PC-3 (cell line): ENCODE results near the gene IGFBP6. TPM values are rescaled to one million over a fixed set of nuclear protein-coding genes. Genes with fewer than 3 reads are reported as not detected.
A peak's percentile ranks its signal among the peaks of the same experiment; 100 is the strongest.
"Not testable (repeated sequence)": the region's sequence is repeated elsewhere in the genome, so short reads cannot be mapped to it uniquely, and the experiment has no call there.

Experiments
- ATAC-seq: fragments of 200-7000 bp; cut with Tn5 transposase; 2 replicates; pipeline ENCODE4 v1.9.1; 2020; ENCODE audit warnings: mild to moderate bottlenecking, moderate library complexity
- BruUV-seq: library from RNA; stranded (reverse); fragments of 400-500 nt; replicated peaks from 2 replicates; lab custom pipeline; 2021; lab: Mats Ljungman, UMichigan
- CTCF ChIA-PET: fragments of 300-600 bp; sonication (Branson Sonifier 250); formaldehyde crosslinking; loops from one replicate; lab custom pipeline; 2022; ENCODE audit warnings: antibody characterized with exemption; lab: Charles Lee
- POLR2A ChIA-PET: fragments of 300-600 bp; sonication (Branson Sonifier 250); formaldehyde crosslinking; loops from one replicate; lab custom pipeline; 2022; ENCODE audit warnings: antibody characterized with exemption; ENCODE audit not compliant: unreplicated experiment; lab: Charles Lee
- DNase-seq: peaks from one replicate; pipeline ENCODE4 v3.0.0-alpha.2; 2015
- H2AFZ ChIP-seq: fragments of 300-600 bp; sonication (generic); 2 replicates; pipeline ENCODE4 v1.6.0; 2016; ENCODE audit warnings: antibody characterized with exemption, low read length
- H3F3A ChIP-seq: fragments of 300-600 bp; sonication (generic); one replicate; pipeline ENCODE4 v1.6.0; 2017; ENCODE audit warnings: antibody characterized with exemption, low read length, control low read depth, mild to moderate bottlenecking; ENCODE audit not compliant: unreplicated experiment
- H3K27ac ChIP-seq: fragments of 300-600 bp; sonication (generic); 2 replicates; pipeline ENCODE4 v1.5.1; 2016; ENCODE audit warnings: mild to moderate bottlenecking, low read length
- H3K27me3 ChIP-seq: fragments of 300-600 bp; sonication (generic); 2 replicates; pipeline ENCODE4 v1.6.1; 2016; ENCODE audit warnings: low read length, mixed read lengths
- H3K36me3 ChIP-seq: fragments of 300-600 bp; sonication (generic); 2 replicates; pipeline ENCODE4 v1.6.1; 2016; ENCODE audit warnings: low read depth, mixed run types, low read length, mixed read lengths
- H3K4me1 ChIP-seq: fragments of 300-600 bp; sonication (generic); 2 replicates; pipeline ENCODE4 v1.5.1; 2016; ENCODE audit warnings: low read length; ENCODE audit not compliant: insufficient read depth
- H3K4me2 ChIP-seq: fragments of 300-600 bp; sonication (generic); 2 replicates; pipeline ENCODE4 v1.6.0; 2016; ENCODE audit warnings: low read length
- H3K4me3 ChIP-seq: fragments of 300-600 bp; sonication (generic); 2 replicates; pipeline ENCODE4 v1.5.1; 2016; ENCODE audit warnings: mild to moderate bottlenecking, low read length, mixed read lengths
- H3K79me2 ChIP-seq: fragments of 300-600 bp; sonication (generic); 2 replicates; pipeline ENCODE4 v1.6.1; 2017; ENCODE audit warnings: low read length, mixed read lengths
- H3K9ac ChIP-seq: fragments of 300-600 bp; sonication (generic); 2 replicates; pipeline ENCODE4 v1.6.0; 2016; ENCODE audit warnings: mild to moderate bottlenecking, low read length
- H3K9me2 ChIP-seq: fragments of 300-600 bp; sonication (generic); replicated peaks from 2 replicates; pipeline ENCODE4 v1.6.1; 2016; ENCODE audit warnings: mixed run types, low read length, mixed read lengths
- H3K9me3 ChIP-seq: fragments of 300-600 bp; sonication (generic); 2 replicates; pipeline ENCODE4 v1.6.1; 2016; ENCODE audit warnings: low read length, mixed read lengths
- H4K20me1 ChIP-seq: fragments of 300-600 bp; sonication (generic); 2 replicates; pipeline ENCODE4 v1.6.1; 2016; ENCODE audit warnings: low read length, mixed read lengths
- CTCF ChIP-seq: fragments of 300-600 bp; sonication (generic); conservative IDR thresholded peaks from 2 replicates; pipeline ENCODE4 v1.5.1; 2017; ENCODE audit warnings: antibody characterized with exemption, low read depth, mild to moderate bottlenecking, low read length
- EZH2 ChIP-seq: fragments of 300-600 bp; sonication (generic); IDR thresholded peaks from one replicate; pipeline ENCODE4 v1.6.1; 2017; ENCODE audit warnings: antibody characterized with exemption, mild to moderate bottlenecking, low read length; ENCODE audit not compliant: unreplicated experiment
- EZH2phosphoT487 ChIP-seq: fragments of 300-600 bp; sonication (generic); IDR thresholded peaks from 2 replicates; pipeline ENCODE4 v1.6.1; 2018; ENCODE audit warnings: mild to moderate bottlenecking, antibody characterized with exemption, low read length, borderline replicate concordance
- intact Hi-C: fragments of 100-400 bp; cut with micrococcal nuclease; formaldehyde crosslinking; loops from 2 replicates; pipeline ENCODE4 v1.9.0; 2023
- total RNA-seq: library from RNA; depleted of rRNA; stranded (reverse); fragments of >200 nt; gene quantifications from 2 replicates; pipeline ENCODE4 v1.2.3, GENCODE V29; 2014

Gene IGFBP6
- total RNA-seq, 1 experiment from 2014 or later, result 256 TPM

- no peak overlapping the region for H3K27ac ChIP-seq
- H3K4me3 ChIP-seq, result no peak overlapping the region
- no peak overlapping the region for H3K9ac ChIP-seq
- no peak overlapping the region for H2AFZ ChIP-seq
- no peak overlapping the region for H3K4me2 ChIP-seq
- H3K4me1 ChIP-seq, result peaks cover 28% of the 10 kb centered on the region
- H3F3A ChIP-seq, result no peaks in the 10 kb centered on the region
- no peak for DNase-seq
- H3K79me2 ChIP-seq, result 0 out of 2 replicates have a peak, but pooled peaks cover 4% of the 10 kb centered on the region
- intact Hi-C loops, result no loop called here
- no peak for ATAC-seq
- no peaks in the 10 kb centered on the region for H3K9me2 ChIP-seq
- ChIA-PET POLR2A (interaction anchor here (0.7 kb wide), 1 partner anchor 15 kb away, joined by 5 read pairs; the partner anchor contains the start of gene SPRYD3), CTCF (no interaction called here)
- no TSS peak for BruUV-seq
- no peaks in the 10 kb centered on the region for H4K20me1 ChIP-seq
- TF ChIP-seq EZH2phosphoT487 (no peak), EZH2 (no peak), CTCF (no peak)
- H3K9me3 ChIP-seq, result no peaks in the 10 kb centered on the region
- no peaks in the 10 kb centered on the region for H3K27me3 ChIP-seq
- H3K36me3 ChIP-seq, result no peaks in the 10 kb centered on the region
Measured at GRCh38 chr12:53093777-53094393, 3.6 kb upstream of the IGFBP6 start.

- Histone ChIP-seq H3F3A (no peaks in the 10 kb centered on the region), H3K4me2 (no peak overlapping the region), H3K36me3 (no peaks in the 10 kb centered on the region), H3K9me3 (no peaks in the 10 kb centered on the region), H3K4me1 (peaks cover 33% of the 10 kb centered on the region), H3K79me2 (0 out of 2 replicates have a peak, but pooled peaks cover 4% of the 10 kb centered on the region), H3K9ac (no peak overlapping the region), H3K9me2 (no peaks in the 10 kb centered on the region), H3K4me3 (no peak overlapping the region), H2AFZ (no peak overlapping the region), H4K20me1 (no peaks in the 10 kb centered on the region), H3K27ac (no peak overlapping the region), H3K27me3 (no peaks in the 10 kb centered on the region)
- CTCF ChIA-PET, result no interaction called here
- BruUV-seq, result no TSS peak
- intact Hi-C loops, result no loop called here
- ATAC-seq, result no peak
- TF ChIP-seq EZH2phosphoT487, result no peak
- TF ChIP-seq EZH2, result no peak
- TF ChIP-seq CTCF, result no peak
- no peak for DNase-seq
- POLR2A ChIA-PET, result interaction anchor here (0.7 kb wide), 1 partner anchor 15 kb away, joined by 5 read pairs; the partner anchor contains the start of gene SPRYD3
Measured at GRCh38 chr12:53094394-53094787, 3.1 kb upstream of the IGFBP6 start.

GRCh38 chr12:53094796-53095595 lies 2.5 kb upstream of the IGFBP6 start:
- H3K36me3 ChIP-seq, CTCF ChIA-PET, H4K20me1 ChIP-seq, H3K27me3 ChIP-seq, H3K9me3 ChIP-seq, BruUV-seq, H3K9me2 ChIP-seq, H3K27ac ChIP-seq, H3K79me2 ChIP-seq, H3K4me2 ChIP-seq, intact Hi-C loops, H3K9ac ChIP-seq, H3F3A ChIP-seq, POLR2A ChIA-PET, H3K4me3 ChIP-seq, H2AFZ ChIP-seq: not testable (repeated sequence)
- peaks cover 33% of the 10 kb centered on the region for H3K4me1 ChIP-seq
- ATAC-seq (peak; percentile 7), DNase-seq (peak; percentile 78)

GRCh38 chr12:53095596-53095895 lies 1.9 kb upstream of the IGFBP6 start:
- H3K36me3 ChIP-seq, H3K27me3 ChIP-seq, DNase-seq, H3F3A ChIP-seq, H3K9me3 ChIP-seq, H3K4me2 ChIP-seq, H3K27ac ChIP-seq, H4K20me1 ChIP-seq, H3K9ac ChIP-seq, H3K4me3 ChIP-seq, H2AFZ ChIP-seq, POLR2A ChIA-PET, ATAC-seq, H3K79me2 ChIP-seq, CTCF ChIA-PET, H3K9me2 ChIP-seq, intact Hi-C loops, BruUV-seq: not testable (repeated sequence)
- peaks cover 39% of the 10 kb centered on the region for H3K4me1 ChIP-seq
